HepG2 (cell line): ENCODE results near the gene CDK2. TPM values are rescaled to one million over a fixed set of nuclear protein-coding genes. Genes with fewer than 3 reads are reported as not detected.

Experiments used
- BORCS8-MEF2B ChIP-seq: sonication (generic); formaldehyde crosslinking; IDR thresholded peaks from 2 replicates; pipeline ENCODE4 v1.8.0; 2022; ENCODE audit warnings: mild to moderate bottlenecking, missing genetic modification reagents
- FOXA1 ChIP-seq, 2 experiments: fragments of 450-650 bp in 1 of 2; sonication (generic) in 1 of 2; formaldehyde crosslinking in 1 of 2; IDR thresholded peaks; 2 replicates each; pipeline versions ENCODE4 v1.4.0 to v1.6.1; 2016 to 2020; ENCODE audit warnings: missing genetic modification reagents in 1 of 2
- KMT2A ChIP-seq: sonication (generic); formaldehyde crosslinking; IDR thresholded peaks from 2 replicates; pipeline ENCODE4 v1.4.0; 2020; ENCODE audit warnings: missing genetic modification reagents
- MYNN ChIP-seq: sonication (generic); formaldehyde crosslinking; IDR thresholded peaks from 2 replicates; pipeline ENCODE4 v1.4.0; 2020; ENCODE audit warnings: mild to moderate bottlenecking, low read depth, missing genetic modification reagents
- NCOR1 ChIP-seq: fragments of 200-600 bp; sonication (generic); IDR thresholded peaks from 2 replicates; pipeline ENCODE4 v1.7.0; 2017; ENCODE audit warnings: antibody characterized with exemption, low read length, borderline replicate concordance
- NFIB ChIP-seq: sonication (generic); formaldehyde crosslinking; IDR thresholded peaks from 2 replicates; pipeline ENCODE4 v1.9.0; 2021; ENCODE audit warnings: missing genetic modification reagents, mild to moderate bottlenecking, borderline replicate concordance
- PHF21A ChIP-seq: sonication (generic); formaldehyde crosslinking; IDR thresholded peaks from 2 replicates; pipeline ENCODE4 v1.5.0; 2020; ENCODE audit warnings: mild to moderate bottlenecking, missing genetic modification reagents
- REL ChIP-seq: sonication (generic); formaldehyde crosslinking; conservative IDR thresholded peaks from 2 replicates; pipeline ENCODE4 v1.8.0; 2022; ENCODE audit warnings: mild to moderate bottlenecking, missing genetic modification reagents, moderate library complexity
- RXRB ChIP-seq: IDR thresholded peaks from 2 replicates; pipeline ENCODE4 v1.6.1; 2016; ENCODE audit warnings: borderline replicate concordance, missing genetic modification reagents, missing compliant biosample characterization
- SP1 ChIP-seq, 2 experiments: fragments of 450-650 bp in 1 of 2; sonication (generic) in 1 of 2; formaldehyde crosslinking in 1 of 2; IDR thresholded peaks; 2 replicates each; pipeline versions ENCODE4 v1.4.0 to v1.6.1; 2016 to 2020; ENCODE audit warnings: missing genetic modification reagents in 1 of 2
- TBL1XR1 ChIP-seq: fragments of 150-350 bp; IDR thresholded peaks from 2 replicates; pipeline ENCODE4 v1.6.1; 2014; ENCODE audit warnings: borderline replicate concordance, low read length; ENCODE audit not compliant: partially characterized antibody
- YEATS2 ChIP-seq: sonication (generic); formaldehyde crosslinking; IDR thresholded peaks from 2 replicates; pipeline ENCODE4 v1.4.0; 2020; ENCODE audit warnings: missing genetic modification reagents, borderline replicate concordance
- ZNF333 ChIP-seq: sonication (generic); formaldehyde crosslinking; IDR thresholded peaks from 2 replicates; pipeline ENCODE4 v1.4.0; 2020; ENCODE audit warnings: mild to moderate bottlenecking, missing genetic modification reagents, borderline replicate concordance
- ZNF773 ChIP-seq: sonication (generic); formaldehyde crosslinking; IDR thresholded peaks from 2 replicates; pipeline ENCODE4 v1.4.0; 2020; ENCODE audit warnings: missing genetic modification reagents, borderline replicate concordance
- ZSCAN25 ChIP-seq: sonication (generic); formaldehyde crosslinking; IDR thresholded peaks from 2 replicates; pipeline ENCODE4 v1.8.0; 2022; ENCODE audit warnings: mild to moderate bottlenecking, missing genetic modification reagents
- ZSCAN30 ChIP-seq: sonication (generic); formaldehyde crosslinking; IDR thresholded peaks from 2 replicates; pipeline ENCODE4 v1.5.0; 2020; ENCODE audit warnings: mild to moderate bottlenecking, missing genetic modification reagents
- polyA plus RNA-seq, 8 experiments: library from polyadenylated mRNA; depleted of rRNA in 3 of 8; stranded (reverse) in 7 of 8; unstranded in 1 of 8; fragments of >200 nt; fragmentation: Illumina TruSeq in 4 of 8; extraction: Trizol in 4 of 8; gene quantifications; 2 replicates each; pipeline versions ENCODE4 v1.2.1 to v1.2.3, GENCODE V29; 2011 to 2016; ENCODE audit warnings: low read depth in 4 of 8, missing spikeins in 1 of 8, mixed read lengths in 1 of 8; ENCODE audit not compliant: insufficient read depth in 1 of 8
- total RNA-seq, 5 experiments: library from RNA; depleted of rRNA; stranded (reverse); fragments of >200 nt; fragmentation: Illumina TruSeq; extraction: Trizol; gene quantifications; 2 replicates each; pipeline ENCODE4 v1.2.3, GENCODE V29; 2016; ENCODE audit warnings: low read depth in 1 of 5
- TF ChIP-seq, protein P1 (sequence below), 2 experiments: fragments of 450-650 bp in 1 of 2; sonication (generic) in 1 of 2; formaldehyde crosslinking; IDR thresholded peaks; 2 replicates each; pipeline versions ENCODE4 v1.5.0 to v1.8.0; 2020 to 2022; ENCODE audit warnings: mild to moderate bottlenecking in 1 of 2, missing genetic modification reagents in 1 of 2
- TF ChIP-seq, protein P2 (sequence below): IDR thresholded peaks from 2 replicates; pipeline ENCODE4 v1.6.1; 2016; ENCODE audit warnings: missing compliant biosample characterization, missing genetic modification reagents, borderline replicate concordance
- TF ChIP-seq, protein P3 (sequence below): sonication (generic); formaldehyde crosslinking; conservative IDR thresholded peaks from 2 replicates; pipeline ENCODE4 v1.8.0; 2022; ENCODE audit warnings: missing genetic modification reagents
- TF ChIP-seq, protein P4 (sequence below): sonication (generic); formaldehyde crosslinking; IDR thresholded peaks from 2 replicates; pipeline ENCODE4 v1.8.1; 2023; ENCODE audit warnings: mild to moderate bottlenecking, inconsistent platforms, moderate library complexity, missing genetic modification reagents, borderline replicate concordance
- TF ChIP-seq, protein P5 (sequence below), 2 experiments: sonication (generic) in 1 of 2; formaldehyde crosslinking in 1 of 2; IDR thresholded peaks; 2 replicates each; pipeline versions ENCODE4 v1.4.0 to v1.6.1; 2018 to 2020; ENCODE audit warnings: missing genetic modification reagents in 2 of 2, borderline replicate concordance in 1 of 2, low read depth in 1 of 2, mild to moderate bottlenecking in 1 of 2, missing biosample characterization in 1 of 2

Gene CDK2
- total and polyA plus RNA-seq, 2 of the 13 experiments (the other 11 are each of a cell fraction or from before 2014, with no cell fraction given) = 47.5 to 52.6 TPM

DNA sequence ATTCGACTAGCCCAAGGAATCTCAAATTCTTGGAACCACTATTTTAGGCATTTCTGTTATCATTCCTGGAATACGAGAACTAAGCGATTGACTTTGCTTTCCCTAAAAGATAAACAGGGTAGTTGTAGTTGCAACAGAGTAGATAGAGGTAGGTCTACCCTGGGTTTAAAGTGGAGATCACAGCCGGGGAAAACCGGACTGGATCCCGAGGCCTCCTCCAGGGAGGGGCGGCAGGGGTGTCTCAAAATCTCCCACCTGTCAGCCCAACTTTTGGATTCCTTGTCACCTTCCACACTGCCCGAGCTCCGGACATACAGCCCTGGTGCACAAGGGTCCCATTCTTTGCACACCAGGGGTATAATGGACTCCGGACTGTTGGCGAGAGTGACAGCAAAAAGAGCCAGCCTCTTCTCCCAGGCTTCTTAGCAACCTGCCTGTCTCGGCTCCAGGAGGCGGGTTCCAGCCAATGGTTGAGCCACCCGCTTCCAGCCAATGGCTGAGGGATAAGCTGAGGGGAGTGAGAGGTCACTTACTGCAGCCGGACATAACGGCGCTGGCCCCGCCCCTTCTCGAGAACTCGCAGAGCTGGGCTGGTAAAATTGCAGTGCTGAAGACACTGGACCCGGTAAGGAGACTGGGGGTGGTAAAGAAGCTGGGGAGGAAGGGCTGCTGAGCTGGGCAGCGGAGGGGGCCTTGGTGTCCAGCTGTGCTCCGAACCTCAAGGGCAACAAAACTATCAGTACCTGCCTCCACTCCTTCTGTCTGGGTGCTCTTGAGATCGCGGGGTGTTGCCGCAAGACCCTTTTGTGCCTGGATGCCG is 30.3 kb downstream of the CDK2 start, which contains the start of gene SUOX (continued):
- TF ChIP-seq, protein P1, sequence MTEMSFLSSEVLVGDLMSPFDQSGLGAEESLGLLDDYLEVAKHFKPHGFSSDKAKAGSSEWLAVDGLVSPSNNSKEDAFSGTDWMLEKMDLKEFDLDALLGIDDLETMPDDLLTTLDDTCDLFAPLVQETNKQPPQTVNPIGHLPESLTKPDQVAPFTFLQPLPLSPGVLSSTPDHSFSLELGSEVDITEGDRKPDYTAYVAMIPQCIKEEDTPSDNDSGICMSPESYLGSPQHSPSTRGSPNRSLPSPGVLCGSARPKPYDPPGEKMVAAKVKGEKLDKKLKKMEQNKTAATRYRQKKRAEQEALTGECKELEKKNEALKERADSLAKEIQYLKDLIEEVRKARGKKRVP (CRISPR knock-in tag; IDR thresholded peaks at IDR 0.05) = peak in 1 of 2 experiments; percentile 41; a peak in 1 of 4 replicates
- TF ChIP-seq, protein P2, sequence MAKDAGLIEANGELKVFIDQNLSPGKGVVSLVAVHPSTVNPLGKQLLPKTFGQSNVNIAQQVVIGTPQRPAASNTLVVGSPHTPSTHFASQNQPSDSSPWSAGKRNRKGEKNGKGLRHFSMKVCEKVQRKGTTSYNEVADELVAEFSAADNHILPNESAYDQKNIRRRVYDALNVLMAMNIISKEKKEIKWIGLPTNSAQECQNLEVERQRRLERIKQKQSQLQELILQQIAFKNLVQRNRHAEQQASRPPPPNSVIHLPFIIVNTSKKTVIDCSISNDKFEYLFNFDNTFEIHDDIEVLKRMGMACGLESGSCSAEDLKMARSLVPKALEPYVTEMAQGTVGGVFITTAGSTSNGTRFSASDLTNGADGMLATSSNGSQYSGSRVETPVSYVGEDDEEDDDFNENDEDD (CRISPR knock-in tag) = no peak
- TF ChIP-seq, protein P3, sequence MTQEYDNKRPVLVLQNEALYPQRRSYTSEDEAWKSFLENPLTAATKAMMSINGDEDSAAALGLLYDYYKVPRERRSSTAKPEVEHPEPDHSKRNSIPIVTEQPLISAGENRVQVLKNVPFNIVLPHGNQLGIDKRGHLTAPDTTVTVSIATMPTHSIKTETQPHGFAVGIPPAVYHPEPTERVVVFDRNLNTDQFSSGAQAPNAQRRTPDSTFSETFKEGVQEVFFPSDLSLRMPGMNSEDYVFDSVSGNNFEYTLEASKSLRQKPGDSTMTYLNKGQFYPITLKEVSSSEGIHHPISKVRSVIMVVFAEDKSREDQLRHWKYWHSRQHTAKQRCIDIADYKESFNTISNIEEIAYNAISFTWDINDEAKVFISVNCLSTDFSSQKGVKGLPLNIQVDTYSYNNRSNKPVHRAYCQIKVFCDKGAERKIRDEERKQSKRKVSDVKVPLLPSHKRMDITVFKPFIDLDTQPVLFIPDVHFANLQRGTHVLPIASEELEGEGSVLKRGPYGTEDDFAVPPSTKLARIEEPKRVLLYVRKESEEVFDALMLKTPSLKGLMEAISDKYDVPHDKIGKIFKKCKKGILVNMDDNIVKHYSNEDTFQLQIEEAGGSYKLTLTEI (CRISPR knock-in tag) = no peak
- TF ChIP-seq YEATS2 (CRISPR knock-in tag) (no peak), KMT2A (CRISPR knock-in tag) (peak; percentile 39; the same call in 1 of the 2 replicates), REL (CRISPR knock-in tag) (no peak), FOXA1 (IDR thresholded peaks at IDR 0.05) (no peak), FOXA1 (CRISPR knock-in tag; IDR thresholded peaks at IDR 0.05) (no peak), ZNF333 (CRISPR knock-in tag) (no peak), PHF21A (CRISPR knock-in tag) (peak; percentile 49; the same call in 1 of the 2 replicates), ZSCAN25 (CRISPR knock-in tag) (no peak), ZSCAN30 (CRISPR knock-in tag) (no peak), TBL1XR1 (no peak), NCOR1 (peak; percentile 85; the same call in 1 of the 2 replicates), BORCS8-MEF2B (peak; percentile 53; the same call in 1 of the 2 replicates), MYNN (CRISPR knock-in tag) (no peak), SP1 (IDR thresholded peaks at IDR 0.05) (no peak), SP1 (CRISPR knock-in tag; IDR thresholded peaks at IDR 0.05) (no peak), ZNF773 (CRISPR knock-in tag) (no peak), RXRB (CRISPR knock-in tag) (peak; percentile 14; the same call in 1 of the 2 replicates), NFIB (CRISPR knock-in tag) (no peak)
- TF ChIP-seq, protein P4, sequence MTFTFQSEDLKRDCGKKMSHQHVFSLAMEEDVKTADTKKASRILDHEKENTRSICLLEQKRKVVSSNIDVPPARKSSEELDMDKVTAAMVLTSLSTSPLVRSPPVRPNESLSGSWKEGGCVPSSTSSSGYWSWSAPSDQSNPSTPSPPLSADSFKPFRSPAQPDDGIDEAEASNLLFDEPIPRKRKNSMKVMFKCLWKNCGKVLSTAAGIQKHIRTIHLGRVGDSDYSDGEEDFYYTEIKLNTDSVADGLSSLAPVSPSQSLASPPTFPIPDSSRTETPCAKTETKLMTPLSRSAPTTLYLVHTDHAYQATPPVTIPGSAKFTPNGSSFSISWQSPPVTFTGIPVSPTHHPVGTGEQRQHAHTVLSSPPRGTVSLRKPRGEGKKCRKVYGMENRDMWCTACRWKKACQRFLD (CRISPR knock-in tag) = no peak
- TF ChIP-seq, protein P5, sequence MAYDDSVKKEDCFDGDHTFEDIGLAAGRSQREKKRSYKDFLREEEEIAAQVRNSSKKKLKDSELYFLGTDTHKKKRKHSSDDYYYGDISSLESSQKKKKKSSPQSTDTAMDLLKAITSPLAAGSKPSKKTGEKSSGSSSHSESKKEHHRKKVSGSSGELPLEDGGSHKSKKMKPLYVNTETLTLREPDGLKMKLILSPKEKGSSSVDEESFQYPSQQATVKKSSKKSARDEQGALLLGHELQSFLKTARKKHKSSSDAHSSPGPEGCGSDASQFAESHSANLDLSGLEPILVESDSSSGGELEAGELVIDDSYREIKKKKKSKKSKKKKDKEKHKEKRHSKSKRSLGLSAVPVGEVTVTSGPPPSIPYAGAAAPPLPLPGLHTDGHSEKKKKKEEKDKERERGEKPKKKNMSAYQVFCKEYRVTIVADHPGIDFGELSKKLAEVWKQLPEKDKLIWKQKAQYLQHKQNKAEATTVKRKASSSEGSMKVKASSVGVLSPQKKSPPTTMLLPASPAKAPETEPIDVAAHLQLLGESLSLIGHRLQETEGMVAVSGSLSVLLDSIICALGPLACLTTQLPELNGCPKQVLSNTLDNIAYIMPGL (CRISPR knock-in tag; IDR thresholded peaks at IDR 0.05; ENCODE audit: borderline replicate concordance in 1 of 2, low read depth in 1 of 2) = peak; percentile 38 to 62; a peak in 1 of 4 replicates
